Prostate gland (tissue), 2 donors: ENCODE data around the gene ARHGEF28.

ENCODE experiments used
- CTCF ChIP-seq, 4 experiments: fragments of 200-600 bp in 2 of 4; fragments of 450-650 bp in 2 of 4; sonication (generic) in 2 of 4; IDR thresholded peaks; 1 replicate in 3 of 4; 2 replicates in 1 of 4; pipeline ENCODE4 v1.5.1; 2016 to 2019; ENCODE audit warnings: antibody characterized with exemption in 4 of 4, mild to moderate bottlenecking in 2 of 4, moderate library complexity in 2 of 4
- POLR2A ChIP-seq: fragments of 450-650 bp; IDR thresholded peaks from one replicate; pipeline ENCODE4 v1.6.1; 2016; ENCODE audit warnings: antibody characterized with exemption, mild to moderate bottlenecking
- POLR2AphosphoS5 ChIP-seq: sonication (generic); formaldehyde crosslinking; IDR thresholded peaks from one replicate; pipeline ENCODE4 v1.6.1; 2017; ENCODE audit warnings: antibody characterized with exemption

GRCh38 chr5:73940801-73941200 lies 314.8 kb downstream of the ARHGEF28 start:
- no peak for TF ChIP-seq POLR2A
- no peak for TF ChIP-seq CTCF (IDR thresholded peaks at IDR 0.05)
- no peak for TF ChIP-seq POLR2AphosphoS5
